Measurements from ENCODE around the gene HGD.
A peak's percentile ranks its signal among the peaks of the same experiment; 100 is the strongest.
"Not testable (repeated sequence)": the region's sequence is repeated elsewhere in the genome, so short reads cannot be mapped to it uniquely, and the experiment has no call there.

Gene HGD

DNA sequence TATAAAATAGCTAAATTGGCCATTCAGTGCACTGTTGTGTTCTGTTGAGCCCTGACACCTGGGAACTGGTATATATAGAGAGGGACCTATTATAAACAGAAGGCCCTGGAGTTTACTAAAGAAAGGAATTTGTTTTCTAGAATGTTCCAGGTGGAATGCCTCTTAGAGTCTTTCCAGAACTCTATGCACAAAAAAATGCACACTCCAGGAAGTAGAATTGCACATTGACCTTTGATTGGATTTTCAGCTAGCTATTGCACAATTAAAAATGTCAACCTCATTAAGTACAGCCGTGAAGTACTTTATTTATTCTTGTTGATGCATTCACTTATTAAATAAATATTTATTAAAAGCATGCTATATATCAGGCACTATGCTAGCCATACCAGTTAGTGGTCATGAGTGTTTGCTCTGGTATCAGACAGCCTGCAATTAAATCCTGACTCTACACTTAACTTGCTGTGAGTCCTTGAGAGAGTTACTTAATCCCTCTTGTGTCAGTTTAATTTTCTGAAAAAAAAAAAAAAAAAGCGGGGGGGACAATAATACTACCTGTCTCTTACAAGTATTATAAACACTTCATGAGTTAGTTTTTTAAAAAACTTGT lies 45.1 kb downstream of the HGD start:
- POLR2A ChIA-PET = no interaction called here
- CTCF ChIA-PET = no interaction called here

DNA sequence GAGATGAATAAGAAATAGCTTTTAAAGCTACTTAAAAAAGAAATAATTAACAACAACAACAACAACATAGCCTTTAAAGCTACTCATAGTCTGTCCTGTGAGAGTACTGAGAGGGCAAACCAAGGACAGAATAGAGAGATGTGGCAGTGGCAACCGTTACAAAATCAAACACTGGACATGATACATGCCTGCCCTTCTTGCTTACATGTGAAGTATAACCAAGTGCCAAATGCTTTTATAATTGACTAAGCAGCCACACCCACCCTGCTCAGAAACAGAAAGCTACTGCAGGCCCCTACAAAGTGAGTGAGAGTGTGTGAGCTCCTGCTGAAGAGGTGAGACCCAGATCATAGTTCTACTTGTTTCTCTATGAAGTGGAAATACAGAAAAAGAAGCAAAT lies 47.5 kb downstream of the HGD start:
- ChIA-PET POLR2A (no interaction called here), CTCF (interaction anchor here (1.2 to 1.4 kb wide), 2 partner anchors 11 to 73 kb away, joined by 3 to 4 read pairs; no protein-coding TSS in a partner anchor)
- no peak for DNase-seq (ENCODE audit: low read depth, low spot score)
- H3K4me3 ChIP-seq (ENCODE audit: low read depth, low read length) = no peak overlapping the region
- TF ChIP-seq, protein P1, sequence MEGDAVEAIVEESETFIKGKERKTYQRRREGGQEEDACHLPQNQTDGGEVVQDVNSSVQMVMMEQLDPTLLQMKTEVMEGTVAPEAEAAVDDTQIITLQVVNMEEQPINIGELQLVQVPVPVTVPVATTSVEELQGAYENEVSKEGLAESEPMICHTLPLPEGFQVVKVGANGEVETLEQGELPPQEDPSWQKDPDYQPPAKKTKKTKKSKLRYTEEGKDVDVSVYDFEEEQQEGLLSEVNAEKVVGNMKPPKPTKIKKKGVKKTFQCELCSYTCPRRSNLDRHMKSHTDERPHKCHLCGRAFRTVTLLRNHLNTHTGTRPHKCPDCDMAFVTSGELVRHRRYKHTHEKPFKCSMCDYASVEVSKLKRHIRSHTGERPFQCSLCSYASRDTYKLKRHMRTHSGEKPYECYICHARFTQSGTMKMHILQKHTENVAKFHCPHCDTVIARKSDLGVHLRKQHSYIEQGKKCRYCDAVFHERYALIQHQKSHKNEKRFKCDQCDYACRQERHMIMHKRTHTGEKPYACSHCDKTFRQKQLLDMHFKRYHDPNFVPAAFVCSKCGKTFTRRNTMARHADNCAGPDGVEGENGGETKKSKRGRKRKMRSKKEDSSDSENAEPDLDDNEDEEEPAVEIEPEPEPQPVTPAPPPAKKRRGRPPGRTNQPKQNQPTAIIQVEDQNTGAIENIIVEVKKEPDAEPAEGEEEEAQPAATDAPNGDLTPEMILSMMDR (IDR thresholded peaks at IDR 0.05; ENCODE audit: insufficient read depth, low read length, missing control alignments) = no peak

More for the DNA sequence above, 45.1 kb downstream of the HGD start:
- DNase-seq (ENCODE audit: low read depth, low spot score) = no peak
- no peak overlapping the region for H3K4me3 ChIP-seq (ENCODE audit: low read depth, low read length)
- TF ChIP-seq, protein P1 (IDR thresholded peaks at IDR 0.05; ENCODE audit: insufficient read depth, low read length, missing control alignments) = no peak

DNA sequence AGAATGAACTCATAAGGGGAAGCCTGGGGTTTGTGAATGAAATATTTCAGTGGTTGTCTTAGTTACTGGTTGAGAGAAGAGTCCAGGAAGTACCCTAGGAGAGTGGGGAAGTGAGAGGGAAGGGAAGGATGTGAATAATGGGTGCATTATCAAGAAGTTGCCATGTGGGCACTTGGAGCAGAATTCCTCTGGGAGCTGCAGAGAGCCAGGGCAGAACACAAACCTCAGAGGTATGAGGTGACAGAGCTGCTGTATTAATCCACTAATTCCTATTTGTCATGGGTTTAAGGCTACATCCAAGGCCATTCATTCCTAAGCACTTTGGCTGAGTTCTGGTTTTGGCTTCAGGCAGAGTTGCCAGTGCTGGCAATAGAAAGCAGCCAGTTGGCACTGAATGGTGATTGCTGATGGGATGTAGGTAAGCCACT lies 56.9 kb downstream of the HGD start:
- DNase-seq (ENCODE audit: low read depth, low spot score) = no peak

DNA sequence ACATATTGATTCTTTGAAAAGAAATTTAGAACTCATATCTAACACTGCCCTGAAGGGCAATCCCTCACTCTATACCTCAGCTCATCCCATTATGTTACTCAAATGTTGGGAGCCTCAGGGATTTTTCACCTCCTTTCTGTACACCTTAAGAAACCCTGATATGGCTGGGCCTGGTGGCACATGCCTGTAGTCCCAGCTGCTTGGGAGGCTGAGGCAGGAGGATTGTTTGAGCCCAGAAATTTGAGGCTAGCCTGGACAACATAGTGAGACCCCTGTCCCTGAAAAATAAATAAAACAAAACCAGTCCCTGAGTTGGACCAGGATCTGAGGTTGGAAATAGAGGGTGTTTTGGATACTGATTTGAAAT lies 58.3 kb downstream of the HGD start:
- CTCF ChIA-PET = no interaction called here
- TF ChIP-seq, protein P1 (IDR thresholded peaks at IDR 0.05; ENCODE audit: insufficient read depth, low read length, missing control alignments) = no peak
- no peak for DNase-seq (ENCODE audit: low read depth, low spot score)
- POLR2A ChIA-PET = no interaction called here
- no peak overlapping the region for H3K4me3 ChIP-seq (ENCODE audit: low read depth, low read length)

More for the DNA sequence above, 56.9 kb downstream of the HGD start:
- no peak overlapping the region for H3K4me3 ChIP-seq (ENCODE audit: low read depth, low read length)
- TF ChIP-seq, protein P1 (IDR thresholded peaks at IDR 0.05; ENCODE audit: insufficient read depth, low read length, missing control alignments) = no peak
- CTCF ChIA-PET = interaction anchor here (1.3 to 1.5 kb wide), 2 partner anchors 20 kb away, joined by 3 read pairs; no protein-coding TSS in a partner anchor
- POLR2A ChIA-PET = no interaction called here

DNA sequence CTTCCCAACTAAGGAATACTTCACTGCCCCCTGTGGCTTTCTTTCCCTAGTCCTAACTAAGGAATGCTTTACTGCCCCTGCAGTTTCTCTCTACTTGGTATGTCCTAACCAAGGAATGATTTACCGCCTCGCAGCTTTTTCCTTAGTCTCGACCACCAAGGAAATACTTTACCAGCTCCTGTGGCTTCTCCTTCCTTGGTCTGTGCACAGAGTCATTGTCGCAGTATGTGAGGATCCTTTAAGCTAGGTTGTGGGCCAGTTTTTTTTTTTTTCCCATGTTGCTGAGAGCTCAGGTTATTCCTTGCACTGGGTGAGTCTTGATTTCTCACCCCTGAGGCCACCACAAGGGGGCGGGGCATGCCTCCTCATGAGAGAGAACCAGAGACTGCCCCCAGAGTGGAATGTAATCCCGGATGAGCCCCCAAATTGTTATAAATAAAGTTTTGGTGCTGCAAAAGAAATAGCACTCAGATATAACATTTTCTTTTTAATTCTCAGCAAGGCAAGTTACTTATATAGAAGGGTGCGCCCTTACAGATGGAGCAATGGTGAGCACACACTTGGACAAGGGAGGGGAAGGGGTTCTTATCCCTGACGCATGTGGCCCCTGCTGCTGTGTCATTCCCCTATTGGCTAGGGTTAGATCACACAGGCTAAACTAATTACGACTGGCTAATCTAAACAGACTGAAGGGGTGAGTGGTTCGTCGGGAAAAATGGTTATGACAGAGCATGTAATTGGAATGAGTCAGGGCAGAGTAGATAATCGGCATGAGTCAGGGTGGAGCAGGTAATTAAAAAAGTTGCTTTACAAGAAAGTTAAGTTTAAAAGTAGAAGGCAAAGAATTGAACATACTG lies 58.9 kb downstream of the HGD start:
- ChIA-PET POLR2A (no interaction called here), CTCF (no interaction called here)
- peak; percentile 19 for DNase-seq (ENCODE audit: low read depth, low spot score)
- H3K4me3 ChIP-seq (ENCODE audit: low read depth, low read length) = no peak overlapping the region
- TF ChIP-seq, protein P1 (IDR thresholded peaks at IDR 0.05; ENCODE audit: insufficient read depth, low read length, missing control alignments) = no peak

DNA sequence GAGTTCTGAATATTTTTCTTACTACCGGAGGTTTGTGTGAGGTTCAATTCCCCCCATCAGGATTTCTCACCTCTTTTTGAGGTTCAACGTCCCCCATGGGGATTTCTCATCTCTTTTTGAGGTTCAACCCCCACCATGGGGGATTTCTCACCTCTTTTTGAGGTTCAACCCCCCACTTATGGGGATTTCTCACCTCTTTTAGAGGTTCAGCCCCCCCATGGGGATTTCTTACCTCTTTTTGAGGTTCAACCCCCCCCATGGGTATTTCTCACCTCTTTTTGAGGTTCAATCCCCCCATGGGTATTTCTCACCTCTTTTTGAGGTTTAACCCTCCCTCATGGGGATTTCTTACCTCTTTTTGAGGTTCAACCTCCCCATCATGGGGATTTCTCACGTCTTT lies 59.6 kb downstream of the HGD start:
- TF ChIP-seq, protein P1 (IDR thresholded peaks at IDR 0.05; ENCODE audit: insufficient read depth, low read length, missing control alignments) = no peak
- POLR2A ChIA-PET = no interaction called here
- CTCF ChIA-PET = no interaction called here
- H3K4me3 ChIP-seq (ENCODE audit: low read depth, low read length) = no peak overlapping the region
- DNase-seq (ENCODE audit: low read depth, low spot score) = no peak

DNA sequence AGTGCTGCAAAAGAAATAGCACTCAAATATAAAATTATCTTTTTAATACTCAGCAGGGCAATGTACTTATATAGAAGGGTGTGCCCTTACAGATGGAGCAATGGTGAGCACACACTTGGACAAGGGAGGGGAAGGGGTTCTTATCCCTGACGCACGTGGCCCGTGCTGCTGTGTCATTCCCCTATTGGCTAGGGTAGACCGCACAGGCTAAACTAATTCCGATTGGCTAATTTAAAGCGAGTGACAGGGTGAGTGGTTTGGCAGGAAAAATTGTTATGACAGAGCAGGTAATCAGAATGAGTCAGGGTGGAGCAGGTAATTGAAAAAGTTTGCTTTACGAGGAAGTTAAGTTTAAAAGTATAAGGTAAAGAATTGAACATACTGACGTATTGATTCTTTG lies 65.3 kb downstream of the HGD start:
- CTCF ChIA-PET = interaction anchor here (1.2 to 2.0 kb wide), 2 partner anchors 20 to 179 kb away, joined by 3 to 6 read pairs; partner anchors contain the start of gene NDUFB4
- DNase-seq (ENCODE audit: low read depth, low spot score); H3K4me3 ChIP-seq (ENCODE audit: low read depth, low read length); POLR2A ChIA-PET: not testable (repeated sequence)
